Skeletal muscle satellite cell (primary cell): ENCODE measurements around the gene ZMIZ1.
A peak's percentile ranks its signal among the peaks of the same experiment; 100 is the strongest.

Experiments
- H3K27me3 ChIP-seq: 2 replicates; pipeline ENCODE4 v1.7.0; 2013; ENCODE audit warnings: low read length; ENCODE audit not compliant: control insufficient read depth, insufficient read depth
- H3K36me3 ChIP-seq: 2 replicates; pipeline ENCODE4 v1.7.0; 2013; ENCODE audit warnings: mild to moderate bottlenecking, control low read depth, low read length; ENCODE audit not compliant: insufficient read depth
- H3K4me1 ChIP-seq: 2 replicates; pipeline ENCODE4 v1.7.0; 2013; ENCODE audit warnings: low read length; ENCODE audit not compliant: control insufficient read depth, insufficient read depth
- H3K4me2 ChIP-seq: 2 replicates; pipeline ENCODE4 v1.7.0; 2013; ENCODE audit warnings: mild to moderate bottlenecking, low read length
- H3K4me3 ChIP-seq: 2 replicates; pipeline ENCODE4 v1.7.0; 2013; ENCODE audit warnings: low read length
- H3K9ac ChIP-seq: 2 replicates; pipeline ENCODE4 v1.7.0; 2013; ENCODE audit warnings: mild to moderate bottlenecking, low read depth, low read length, moderate library complexity
- H3K9me3 ChIP-seq: replicated peaks from 2 replicates; pipeline ENCODE4 v1.7.0; 2013; ENCODE audit warnings: mild to moderate bottlenecking, control low read depth, low read length

ZMIZ1 gene

GRCh38 chr10:79187121-79187940, 118.6 kb downstream of the ZMIZ1 start:
- Histone ChIP-seq H3K4me3 (no peak overlapping the region), H3K36me3 (peaks cover 36% of the 10 kb centered on the region), H3K9ac (no peak overlapping the region), H3K4me1 (peaks cover 76% of the 10 kb centered on the region), H3K9me3 (no peaks in the 10 kb centered on the region), H3K27me3 (no peaks in the 10 kb centered on the region), H3K4me2 (no peak overlapping the region)

GRCh38 chr10:79188154-79188965, 119.6 kb downstream of the ZMIZ1 start:
- Histone ChIP-seq H3K9me3 (no peaks in the 10 kb centered on the region), H3K4me3 (no peak overlapping the region), H3K9ac (no peak overlapping the region), H3K36me3 (peaks cover 34% of the 10 kb centered on the region), H3K4me2 (no peak overlapping the region), H3K27me3 (no peaks in the 10 kb centered on the region), H3K4me1 (peaks cover 76% of the 10 kb centered on the region)

DNA sequence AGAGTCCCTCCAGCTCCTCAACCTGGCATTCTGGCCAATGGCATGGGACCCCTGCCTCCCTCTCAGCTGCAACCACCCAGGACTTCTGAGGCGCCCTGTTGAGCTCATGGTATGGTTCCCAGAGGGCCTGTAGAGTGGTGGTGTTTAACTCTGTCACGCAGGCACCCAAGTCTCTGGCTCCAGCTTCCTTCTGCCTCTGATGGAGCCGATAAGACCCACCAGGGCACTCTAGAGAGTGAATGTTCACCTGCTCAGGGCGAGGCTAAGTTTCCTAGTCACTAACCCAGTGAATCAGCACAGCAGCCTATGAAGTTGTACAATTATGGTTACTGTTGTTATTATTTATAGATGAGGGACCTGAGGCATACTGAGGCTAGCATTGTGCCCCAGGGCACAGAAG, 120.4 kb downstream of the ZMIZ1 start:
- Histone ChIP-seq H3K9me3 (no peaks in the 10 kb centered on the region), H3K36me3 (peaks cover 36% of the 10 kb centered on the region), H3K27me3 (no peaks in the 10 kb centered on the region), H3K4me3 (no peak overlapping the region), H3K4me2 (peak overlapping the region; percentile 57), H3K9ac (no peak overlapping the region), H3K4me1 (peaks cover 73% of the 10 kb centered on the region)

DNA sequence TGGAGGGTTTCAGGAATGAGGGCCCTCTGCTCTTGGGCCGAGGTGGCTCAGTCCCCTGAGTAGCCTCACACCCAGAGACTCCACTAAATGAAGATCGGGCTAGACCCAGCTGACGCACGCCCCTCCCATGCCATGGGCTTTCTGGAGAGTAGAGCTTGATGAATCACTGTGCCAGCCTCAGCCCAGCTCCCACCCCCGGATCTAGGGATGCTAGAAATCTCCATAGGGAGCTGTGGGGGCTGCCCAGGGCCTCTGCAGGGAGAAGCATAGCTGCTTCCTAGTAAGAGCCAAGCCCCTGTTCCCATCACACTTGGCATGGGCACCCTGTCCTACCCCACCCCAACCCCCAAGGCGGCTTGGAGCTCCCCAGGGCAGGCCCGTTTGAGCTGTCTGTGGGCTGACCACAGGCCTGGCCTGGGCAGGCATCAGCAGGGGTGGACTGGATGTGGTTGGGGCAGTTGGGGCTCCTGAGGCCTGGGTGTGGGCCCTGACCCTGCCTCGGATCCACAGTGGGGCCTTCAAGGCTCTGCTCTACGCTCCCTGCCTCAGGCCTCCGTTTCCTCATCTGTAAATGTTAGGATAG, 121.2 kb downstream of the ZMIZ1 start:
- Histone ChIP-seq H3K9me3 (no peaks in the 10 kb centered on the region), H3K9ac (peak overlapping the region; percentile 16), H3K36me3 (peaks cover 36% of the 10 kb centered on the region), H3K4me2 (peak overlapping the region; percentile 57), H3K4me3 (no peak overlapping the region), H3K4me1 (peaks cover 70% of the 10 kb centered on the region), H3K27me3 (no peaks in the 10 kb centered on the region)

DNA sequence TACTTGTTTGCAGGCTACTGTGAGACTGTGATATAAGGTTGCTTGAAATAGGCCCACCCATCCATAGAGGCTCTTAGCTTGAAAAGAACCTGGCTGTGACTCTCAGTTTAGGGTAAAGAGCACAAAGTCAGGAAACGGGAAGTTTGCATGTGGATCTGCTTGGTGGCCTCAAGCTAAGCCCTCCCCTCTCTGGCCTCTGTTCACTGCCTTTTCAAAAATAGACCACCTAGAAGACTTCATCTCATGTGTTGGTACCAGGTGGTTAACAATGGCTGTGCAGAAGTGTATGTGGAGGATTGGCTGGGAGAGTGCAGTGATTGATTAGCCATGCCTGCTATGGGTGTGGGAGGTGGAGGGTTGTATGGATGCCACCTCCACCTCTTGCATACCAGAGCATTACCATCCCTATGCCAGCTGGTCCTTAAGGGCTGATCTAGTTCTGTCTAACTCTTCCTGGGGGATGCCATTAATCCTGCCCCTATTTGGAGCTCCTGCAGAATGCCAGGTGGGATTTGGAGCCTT, 122.0 kb downstream of the ZMIZ1 start:
- H3K4me1 ChIP-seq = peaks cover 66% of the 10 kb centered on the region
- H3K27me3 ChIP-seq = no peaks in the 10 kb centered on the region
- no peak overlapping the region for H3K4me2 ChIP-seq
- H3K9ac ChIP-seq = no peak overlapping the region
- peaks cover 37% of the 10 kb centered on the region for H3K36me3 ChIP-seq
- no peak overlapping the region for H3K4me3 ChIP-seq
- H3K9me3 ChIP-seq = no peaks in the 10 kb centered on the region

- Histone ChIP-seq H3K36me3 (peaks cover 33% of the 10 kb centered on the region), H3K4me2 (peak overlapping the region; percentile 8), H3K9me3 (no peaks in the 10 kb centered on the region), H3K9ac (no peak overlapping the region), H3K4me1 (peaks cover 62% of the 10 kb centered on the region), H3K27me3 (no peaks in the 10 kb centered on the region), H3K4me3 (peak overlapping the region; percentile 0)
Observed at GRCh38 chr10:79191951-79192676, 123.3 kb downstream of the ZMIZ1 start.

- Histone ChIP-seq H3K4me3 (peak overlapping the region; percentile 0), H3K9me3 (no peaks in the 10 kb centered on the region), H3K4me2 (peak overlapping the region; percentile 8), H3K36me3 (peaks cover 30% of the 10 kb centered on the region), H3K9ac (no peak overlapping the region), H3K27me3 (no peaks in the 10 kb centered on the region), H3K4me1 (peaks cover 62% of the 10 kb centered on the region)
Observed at GRCh38 chr10:79192677-79193003, 123.9 kb downstream of the ZMIZ1 start.

GRCh38 chr10:79193694-79194382, 125.1 kb downstream of the ZMIZ1 start:
- Histone ChIP-seq H3K4me3 (no peak overlapping the region), H3K9me3 (no peaks in the 10 kb centered on the region), H3K9ac (no peak overlapping the region), H3K4me1 (peaks cover 60% of the 10 kb centered on the region), H3K4me2 (no peak overlapping the region), H3K27me3 (no peaks in the 10 kb centered on the region), H3K36me3 (peaks cover 27% of the 10 kb centered on the region)

DNA sequence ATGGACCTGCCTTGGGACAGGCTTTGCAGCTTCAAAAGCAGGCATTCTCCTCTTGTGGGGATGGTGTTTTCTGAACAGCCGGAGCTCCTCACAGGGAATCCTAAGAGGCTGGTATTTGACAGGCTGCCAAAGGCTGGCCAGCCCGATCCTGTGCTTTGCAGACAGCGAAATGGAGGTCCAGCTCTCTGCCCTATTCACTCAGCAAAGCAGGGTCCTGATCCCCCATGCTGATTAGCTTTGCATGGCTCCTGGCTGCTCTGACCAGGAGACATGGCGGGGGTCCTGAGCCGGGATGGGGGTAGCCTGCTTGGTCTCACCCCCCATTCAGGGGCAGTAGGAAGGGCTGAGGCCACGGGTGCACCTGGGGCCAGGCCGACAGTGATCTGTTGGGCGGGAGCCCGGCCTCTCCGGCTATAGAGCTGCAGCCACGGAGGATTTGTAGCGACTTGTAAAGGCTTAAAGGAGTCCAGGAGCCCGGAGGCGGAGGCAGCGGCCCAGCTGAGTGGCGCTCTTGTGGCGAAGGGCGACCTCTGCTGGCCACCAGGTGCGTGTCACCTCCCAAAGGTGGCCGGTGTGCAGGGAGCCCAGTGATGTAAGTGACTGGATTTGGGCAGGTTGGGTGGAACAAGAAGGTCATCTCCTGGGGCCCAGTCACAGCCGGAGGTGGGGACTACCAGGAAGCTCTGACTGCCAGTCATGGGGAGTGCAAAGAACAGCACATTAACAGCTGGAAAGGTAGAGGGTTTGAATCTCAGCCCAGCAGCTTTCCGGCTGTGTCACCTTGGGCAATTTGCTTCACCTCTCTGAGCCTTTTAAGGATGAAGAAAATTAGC, 126.5 kb downstream of the ZMIZ1 start:
- Histone ChIP-seq H3K9me3 (no peaks in the 10 kb centered on the region), H3K27me3 (no peaks in the 10 kb centered on the region), H3K4me2 (peak overlapping the region; percentile 49), H3K4me3 (no peak overlapping the region), H3K4me1 (peaks cover 45% of the 10 kb centered on the region), H3K36me3 (peaks cover 34% of the 10 kb centered on the region), H3K9ac (no peak overlapping the region)
